IMR-90 (cell line): Measurements from ENCODE around the gene PPP1R14D. TPM values are rescaled to one million over a fixed set of nuclear protein-coding genes. Genes with fewer than 3 reads are reported as not detected.

Experiments
- ATAC-seq: fragments of 200-7000 bp; cut with Tn5 transposase; 2 replicates; pipeline ENCODE4 v1.9.1; 2020; ENCODE audit warnings: low read depth, mild to moderate bottlenecking, moderate library complexity
- BruUV-seq: library from RNA; stranded (reverse); fragments of 400-500 nt; replicated peaks from 2 replicates; lab custom pipeline; 2021; lab: Mats Ljungman, UMichigan
- CTCF ChIA-PET: fragments of 300-600 bp; formaldehyde crosslinking; extraction: SDS; loops from one replicate; lab custom pipeline; 2021; ENCODE audit warnings: antibody characterized with exemption; lab: Yijun Ruan, JAX
- POLR2A ChIA-PET: fragments of 300-600 bp; sonication (Branson Sonifier 250); formaldehyde crosslinking; loops from one replicate; lab custom pipeline; 2022; ENCODE audit warnings: antibody characterized with exemption; ENCODE audit not compliant: unreplicated experiment; lab: Charles Lee
- DNase-seq: peaks from one replicate; pipeline ENCODE4 v3.0.0; 2013
- H2AFZ ChIP-seq: replicated peaks from 2 replicates; pipeline ENCODE3; 2013; ENCODE audit warnings: low read length, mild to moderate bottlenecking; ENCODE audit not compliant: poor library complexity
- H2AK5ac ChIP-seq: 2 replicates; pipeline ENCODE4 v1.6.1; 2013; ENCODE audit warnings: low read depth, low read length, inconsistent platforms
- H2AK9ac ChIP-seq: replicated peaks from 2 replicates; pipeline ENCODE3; 2013; ENCODE audit warnings: mild to moderate bottlenecking, low read depth, low read length, moderate library complexity; ENCODE audit not compliant: poor library complexity
- H2BK120ac ChIP-seq: 2 replicates; pipeline ENCODE4 v1.6.1; 2013; ENCODE audit warnings: low read depth, low read length, inconsistent platforms
- H2BK15ac ChIP-seq: 3 replicates; pipeline ENCODE4 v1.6.1; 2013; ENCODE audit warnings: low read depth, low read length, inconsistent platforms
- H2BK20ac ChIP-seq: 2 replicates; pipeline ENCODE4 v1.6.1; 2013; ENCODE audit warnings: low read depth, mild to moderate bottlenecking, inconsistent platforms, low read length, moderate library complexity
- H2BK5ac ChIP-seq: 2 replicates; pipeline ENCODE4 v1.6.1; 2013; ENCODE audit warnings: mild to moderate bottlenecking, low read depth, low read length, inconsistent platforms; ENCODE audit not compliant: poor library complexity, severe bottlenecking
- H3K14ac ChIP-seq: replicated peaks from 2 replicates; pipeline ENCODE4 v1.6.1; 2013; ENCODE audit warnings: low read depth, low read length, inconsistent platforms
- H3K18ac ChIP-seq: 2 replicates; pipeline ENCODE4 v1.6.1; 2013; ENCODE audit warnings: low read depth, low read length, control low read depth
- H3K23ac ChIP-seq: 2 replicates; pipeline ENCODE4 v1.6.1; 2013; ENCODE audit warnings: low read depth, low read length, inconsistent platforms
- H3K27ac ChIP-seq: 2 replicates; pipeline ENCODE4 v1.5.1; 2013; ENCODE audit warnings: mild to moderate bottlenecking, control low read depth, low read length; ENCODE audit not compliant: insufficient read depth
- H3K27me3 ChIP-seq: 2 replicates; pipeline ENCODE4 v1.6.1; 2013; ENCODE audit warnings: low read length; ENCODE audit not compliant: control insufficient read depth, insufficient read depth
- H3K36me3 ChIP-seq: 2 replicates; pipeline ENCODE4 v1.6.1; 2013; ENCODE audit warnings: low read length, mixed read lengths; ENCODE audit not compliant: control insufficient read depth, insufficient read depth
- H3K4ac ChIP-seq: 2 replicates; pipeline ENCODE4 v1.6.1; 2013; ENCODE audit warnings: low read depth, low read length, inconsistent platforms
- H3K4me1 ChIP-seq: 2 replicates; pipeline ENCODE4 v1.6.1; 2013; ENCODE audit warnings: low read length, mixed read lengths; ENCODE audit not compliant: control insufficient read depth, insufficient read depth
- H3K4me2 ChIP-seq: 2 replicates; pipeline ENCODE4 v1.6.1; 2013; ENCODE audit warnings: low read depth, mild to moderate bottlenecking, control low read depth, low read length, moderate library complexity
- H3K4me3 ChIP-seq: 2 replicates; pipeline ENCODE4 v1.5.1; 2013; ENCODE audit warnings: low read depth, mild to moderate bottlenecking, control low read depth, low read length, moderate library complexity; ENCODE audit not compliant: insufficient read depth
- H3K56ac ChIP-seq: 2 replicates; pipeline ENCODE4 v1.6.1; 2013; ENCODE audit warnings: low read length, inconsistent platforms; ENCODE audit not compliant: insufficient read depth; ENCODE audit errors: extremely low read depth
- H3K79me1 ChIP-seq, 2 experiments: 2 replicates each; pipeline ENCODE4 v1.6.1; 2013; ENCODE audit warnings: low read length in 2 of 2, inconsistent platforms in 1 of 2, low read depth in 1 of 2
- H3K9ac ChIP-seq: 2 replicates; pipeline ENCODE4 v1.6.1; 2013; ENCODE audit warnings: low read depth, low read length, control low read depth
- H3K9me1 ChIP-seq: 2 replicates; pipeline ENCODE4 v1.6.1; 2013; ENCODE audit warnings: low read length, inconsistent platforms; ENCODE audit not compliant: insufficient read depth
- H3K9me3 ChIP-seq: 2 replicates; pipeline ENCODE4 v1.6.1; 2013; ENCODE audit warnings: low read length; ENCODE audit not compliant: control insufficient read depth, insufficient read depth
- H4K20me1 ChIP-seq: 2 replicates; pipeline ENCODE4 v1.6.1; 2013; ENCODE audit warnings: low read length, inconsistent platforms; ENCODE audit not compliant: insufficient read depth
- H4K5ac ChIP-seq: 2 replicates; pipeline ENCODE4 v1.6.1; 2013; ENCODE audit warnings: mild to moderate bottlenecking, low read depth, low read length, control low read depth
- H4K8ac ChIP-seq, 2 experiments: 2 replicates each; pipeline ENCODE4 v1.6.1; 2013; ENCODE audit warnings: low read depth in 2 of 2, low read length in 2 of 2, control low read depth in 1 of 2, inconsistent platforms in 1 of 2
- H4K91ac ChIP-seq: 2 replicates; pipeline ENCODE4 v1.6.1; 2013; ENCODE audit warnings: low read depth, low read length, inconsistent platforms; ENCODE audit not compliant: insufficient read depth
- CHD1 ChIP-seq: IDR thresholded peaks from 2 replicates; pipeline ENCODE4 v1.6.1; 2012; ENCODE audit warnings: low read depth, low read length, improper control_type of control experiment
- MAZ ChIP-seq: IDR thresholded peaks from 2 replicates; pipeline ENCODE4 v1.6.1; 2012; ENCODE audit warnings: low read depth, mild to moderate bottlenecking, low read length, improper control_type of control experiment, moderate library complexity, borderline replicate concordance
- MXI1 ChIP-seq: IDR thresholded peaks from 2 replicates; pipeline ENCODE4 v1.6.1; 2012; ENCODE audit warnings: low read depth, mild to moderate bottlenecking, low read length, moderate library complexity, borderline replicate concordance
- NFE2L2 ChIP-seq: fragments of 150-350 bp; IDR thresholded peaks from 2 replicates; pipeline ENCODE4 v1.6.1; 2016; ENCODE audit warnings: low read depth, mild to moderate bottlenecking, low read length
- POLR2A ChIP-seq: IDR thresholded peaks from 2 replicates; pipeline ENCODE4 v1.6.1; 2012; ENCODE audit warnings: mild to moderate bottlenecking, low read depth, low read length
- RAD21 ChIP-seq: IDR thresholded peaks from 2 replicates; pipeline ENCODE4 v1.6.1; 2012; ENCODE audit warnings: low read length, improper control_type of control experiment
- RCOR1 ChIP-seq: IDR thresholded peaks from 2 replicates; pipeline ENCODE4 v1.6.1; 2012; ENCODE audit warnings: mild to moderate bottlenecking, low read length, improper control_type of control experiment; ENCODE audit not compliant: insufficient replicate concordance
- RFX5 ChIP-seq: IDR thresholded peaks from 2 replicates; pipeline ENCODE4 v1.8.0; 2012; ENCODE audit warnings: low read depth, mild to moderate bottlenecking, low read length, moderate library complexity
- WGBS, 2 experiments: methylation state at CpG; one replicate each; pipeline versions ENCODE4 v1.1.5 to v1.1.7; 2013; ENCODE audit warnings: missing lambda C conversion rate in 2 of 2; ENCODE audit not compliant: insufficient read length in 1 of 2; ENCODE audit errors: extremely low coverage in 2 of 2; 5-methylcytosine and 5-hydroxymethylcytosine counted together
- dilution Hi-C: fragments of 300-500 bp; cut with HindIII; formaldehyde crosslinking; loops from one replicate; pipeline ENCODE4 v1.14.3; 2018; ENCODE audit warnings: low sequenced_read_pairs; ENCODE audit not compliant: unreplicated experiment
- in situ Hi-C: fragments of 300-500 bp; cut with MboI; formaldehyde crosslinking; loops from 3 replicates; pipeline ENCODE4 v1.14.3; 2019; ENCODE audit warnings: low sequenced_read_pairs, inconsistent platforms, mixed read lengths
- intact Hi-C: fragments of 100-400 bp; cut with micrococcal nuclease; formaldehyde crosslinking; loops from 2 replicates; pipeline ENCODE4 v1.10.0; 2022
- polyA plus RNA-seq, 3 experiments: library from polyadenylated mRNA; depleted of rRNA; stranded (reverse); fragments of >200 nt; gene quantifications; 2 replicates each; pipeline ENCODE4 v1.2.3, GENCODE V29; 2012; ENCODE audit warnings: low replicate concordance in 1 of 3
- total RNA-seq: library from RNA; depleted of rRNA; stranded (reverse); fragments of >200 nt; gene quantifications from 2 replicates; pipeline ENCODE4 v1.2.3, GENCODE V29; 2012
- TF ChIP-seq, protein P1 (sequence below): fragments of 150-350 bp; IDR thresholded peaks from 2 replicates; pipeline ENCODE4 v1.6.1; 2016; ENCODE audit warnings: low read depth, mild to moderate bottlenecking, low read length, moderate library complexity, borderline replicate concordance

The PPP1R14D gene
- total and polyA plus RNA-seq, 2 of the 4 experiments (the other 2 are of a cell fraction): not detected

DNA sequence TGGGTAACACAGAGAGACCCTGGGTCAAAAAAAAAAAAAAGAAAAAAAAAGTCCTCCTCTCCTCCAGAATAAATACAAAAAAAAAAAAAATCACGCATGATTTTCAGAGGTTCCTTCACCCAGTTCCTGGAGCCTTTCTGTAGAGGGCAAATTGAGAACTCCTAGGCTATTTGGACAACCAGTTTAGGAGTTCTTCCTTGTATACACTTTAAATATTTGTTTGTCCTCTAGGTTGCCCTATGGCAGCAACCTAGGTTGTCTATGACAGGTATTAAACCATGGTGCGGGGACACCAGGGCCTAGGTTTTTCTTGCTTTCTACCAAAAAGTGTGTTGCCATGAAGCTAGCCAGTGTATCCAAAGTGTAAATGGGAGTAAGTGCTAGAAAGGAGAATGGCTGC lies 25.4 kb downstream of the PPP1R14D start:
- Histone ChIP-seq H3K56ac (no peak overlapping the region), H3K4me1 (peaks cover 4% of the 10 kb centered on the region), H2AK9ac (no peak overlapping the region), H3K36me3 (peaks cover 2% of the 10 kb centered on the region), H3K79me1 (peaks cover 41 to 72% of the 10 kb centered on the region in 2 experiments), H3K4me3 (no peak overlapping the region), H2BK20ac (no peak overlapping the region), H3K27ac (no peak overlapping the region), H2BK15ac (no peak overlapping the region), H3K9me3 (no peaks in the 10 kb centered on the region), H2BK5ac (no peak overlapping the region), H2BK120ac (no peak overlapping the region), H3K9ac (no peak overlapping the region), H4K20me1 (peaks cover 3% of the 10 kb centered on the region; the same call in 1 of the 2 replicates), H3K4me2 (no peak overlapping the region), H3K27me3 (no peaks in the 10 kb centered on the region), H4K91ac (no peak overlapping the region), H2AK5ac (no peak overlapping the region), H4K8ac (no peak overlapping the region), H2AFZ (no peak overlapping the region), H3K14ac (no peak overlapping the region), H4K5ac (no peak overlapping the region), H3K18ac (no peak overlapping the region), H3K23ac (no peak overlapping the region), H3K9me1 (peaks cover 6% of the 10 kb centered on the region; the same call in 1 of the 2 replicates), H3K4ac (no peak overlapping the region)
- dilution Hi-C loops: no loop called here
- BruUV-seq: no TSS peak
- ChIA-PET CTCF (no interaction called here), POLR2A (no interaction called here)
- no peak for DNase-seq
- ATAC-seq: no peak
- TF ChIP-seq RFX5 (no peak), RAD21 (no peak), MXI1 (no peak), RCOR1 (no peak), POLR2A (no peak), MAZ (no peak), NFE2L2 (no peak), CHD1 (no peak)
- TF ChIP-seq, protein P1, sequence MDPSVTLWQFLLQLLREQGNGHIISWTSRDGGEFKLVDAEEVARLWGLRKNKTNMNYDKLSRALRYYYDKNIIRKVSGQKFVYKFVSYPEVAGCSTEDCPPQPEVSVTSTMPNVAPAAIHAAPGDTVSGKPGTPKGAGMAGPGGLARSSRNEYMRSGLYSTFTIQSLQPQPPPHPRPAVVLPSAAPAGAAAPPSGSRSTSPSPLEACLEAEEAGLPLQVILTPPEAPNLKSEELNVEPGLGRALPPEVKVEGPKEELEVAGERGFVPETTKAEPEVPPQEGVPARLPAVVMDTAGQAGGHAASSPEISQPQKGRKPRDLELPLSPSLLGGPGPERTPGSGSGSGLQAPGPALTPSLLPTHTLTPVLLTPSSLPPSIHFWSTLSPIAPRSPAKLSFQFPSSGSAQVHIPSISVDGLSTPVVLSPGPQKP: no peak
- in situ Hi-C loops: no loop called here
- WGBS, 2 experiments: no CpG with 5 or more reads among the region's 2 CpGs
- intact Hi-C loops: no loop called here
